ENCODE data around the gene SEPTIN6.

- no peak for TF ChIP-seq POLR2A (IDR thresholded peaks at IDR 0.05)
- TF ChIP-seq CTCF (IDR thresholded peaks at IDR 0.05): no peak
These were observed 7.5 kb downstream of the SEPTIN6 start for GRCh38 chrX:119685225-119686066.

Measured in adrenal gland (tissue), 5 donors.